RWPE2 (cell line): ENCODE measurements around the gene HPSE.

Experiments
- ATAC-seq: fragments of 200-7000 bp; cut with Tn5 transposase; 3 replicates; pipeline ENCODE4 v1.9.1; 2021; ENCODE audit warnings: low read depth
- DNase-seq: peaks from one replicate; pipeline ENCODE4 v3.0.0-alpha.2; 2020; ENCODE audit warnings: low spot score
- H3K27ac ChIP-seq: fragments of 450-650 bp; 2 replicates; pipeline ENCODE4 v1.5.1; 2017; ENCODE audit warnings: mild to moderate bottlenecking; ENCODE audit not compliant: poor library complexity, severe bottlenecking
- H3K27me3 ChIP-seq: fragments of 250-450 bp; sonication (Bioruptor Pico); 2 replicates; pipeline ENCODE4 v1.5.1; 2021; ENCODE audit warnings: mild to moderate bottlenecking, moderate library complexity; ENCODE audit not compliant: insufficient read depth, poor library complexity, severe bottlenecking
- H3K36me3 ChIP-seq: fragments of 250-450 bp; sonication (Bioruptor Pico); 2 replicates; pipeline ENCODE4 v1.5.1; 2020; ENCODE audit warnings: low read depth, mild to moderate bottlenecking, moderate library complexity
- H3K4me1 ChIP-seq: fragments of 250-450 bp; sonication (Bioruptor Pico); 2 replicates; pipeline ENCODE4 v1.5.1; 2021; ENCODE audit warnings: mild to moderate bottlenecking, moderate library complexity; ENCODE audit not compliant: insufficient read depth, poor library complexity, severe bottlenecking
- H3K4me3 ChIP-seq: fragments of 250-450 bp; sonication (Bioruptor Pico); 2 replicates; pipeline ENCODE4 v1.5.1; 2021; ENCODE audit warnings: mild to moderate bottlenecking, moderate library complexity; ENCODE audit not compliant: severe bottlenecking
- H3K9me3 ChIP-seq: fragments of 250-450 bp; sonication (Bioruptor Pico); 2 replicates; pipeline ENCODE4 v1.5.1; 2021; ENCODE audit warnings: mild to moderate bottlenecking, moderate library complexity; ENCODE audit not compliant: severe bottlenecking
- CTCF ChIP-seq: fragments of 450-650 bp; IDR thresholded peaks from one replicate; pipeline ENCODE4 v1.5.1; 2017; ENCODE audit warnings: mild to moderate bottlenecking, moderate library complexity; ENCODE audit not compliant: poor library complexity, severe bottlenecking

Gene HPSE

GRCh38 chr4:83362492-83363329 is 28.1 kb upstream of the HPSE start:
- Histone ChIP-seq H3K4me1 (peaks cover 12% of the 10 kb centered on the region), H3K27me3 (no peaks in the 10 kb centered on the region), H3K36me3 (no peaks in the 10 kb centered on the region), H3K9me3 (no peaks in the 10 kb centered on the region), H3K27ac (no peak overlapping the region), H3K4me3 (no peak overlapping the region)
- TF ChIP-seq CTCF = peak; percentile 55
- ATAC-seq (0 out of 3 replicates have a peak, but pooled peaks have one; percentile 51), DNase-seq (no peak)

GRCh38 chr4:83361416-83362103 is 26.9 kb upstream of the HPSE start:
- Histone ChIP-seq H3K9me3 (no peaks in the 10 kb centered on the region), H3K27me3 (no peaks in the 10 kb centered on the region), H3K27ac (no peak overlapping the region), H3K4me3 (no peak overlapping the region), H3K4me1 (peaks cover 24% of the 10 kb centered on the region), H3K36me3 (no peaks in the 10 kb centered on the region)
- ATAC-seq = no peak
- TF ChIP-seq CTCF = no peak
- DNase-seq = no peak

- H3K9me3 ChIP-seq = no peaks in the 10 kb centered on the region
- no peak overlapping the region for H3K4me3 ChIP-seq
- no peaks in the 10 kb centered on the region for H3K27me3 ChIP-seq
- DNase-seq = no peak
- H3K36me3 ChIP-seq = no peaks in the 10 kb centered on the region
- H3K4me1 ChIP-seq = peaks cover 26% of the 10 kb centered on the region
- TF ChIP-seq CTCF = no peak
- ATAC-seq = no peak
- H3K27ac ChIP-seq = no peak overlapping the region
Measured at GRCh38 chr4:83360018-83360417, 25.4 kb upstream of the HPSE start.

GRCh38 chr4:83358410-83358809 is 23.8 kb upstream of the HPSE start:
- H3K4me3 ChIP-seq = no peak overlapping the region
- no peaks in the 10 kb centered on the region for H3K27me3 ChIP-seq
- H3K9me3 ChIP-seq = no peaks in the 10 kb centered on the region
- no peak for TF ChIP-seq CTCF
- peak; percentile 87 for ATAC-seq
- no peak for DNase-seq
- peak overlapping the region; percentile 73 for H3K27ac ChIP-seq
- H3K36me3 ChIP-seq = no peaks in the 10 kb centered on the region
- H3K4me1 ChIP-seq = peaks cover 26% of the 10 kb centered on the region
